ENCODE data around the gene POU6F1. TPM values are rescaled to one million over a fixed set of nuclear protein-coding genes. Genes with fewer than 3 reads are reported as not detected.
"Not testable (repeated sequence)": the region's sequence is repeated elsewhere in the genome, so short reads cannot be mapped to it uniquely, and the experiment has no call there.

The POU6F1 gene
- total and polyA plus RNA-seq, 11 donors: 4.6 to 14.0 (median 6.8) TPM

DNA sequence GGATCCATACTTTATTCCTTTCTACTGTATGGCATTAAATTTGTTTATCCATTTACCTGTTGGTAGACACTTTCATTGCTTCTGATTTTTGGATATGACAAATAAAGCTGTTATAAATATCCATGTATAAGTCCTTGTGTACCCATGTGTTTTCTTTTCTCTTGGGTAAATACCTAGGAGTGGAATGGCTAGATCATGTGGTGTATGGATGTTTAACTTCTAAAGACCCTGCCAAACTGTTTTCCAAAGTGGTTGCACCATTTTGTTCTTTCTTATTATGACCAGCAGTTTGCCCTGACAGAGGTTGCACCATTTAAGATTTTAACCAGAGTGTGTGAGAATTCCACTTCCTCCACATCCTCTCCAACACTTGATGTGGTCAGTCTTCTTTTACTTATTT lies 14.8 kb upstream of the POU6F1 start:
- intact Hi-C loops (cut with DNase I): loop anchor here in 2 of 10 donors (10.0 kb wide), 2 partner anchors 148 to 188 kb away; partner anchors contain the start of genes CSRNP2 (in 1 of the 2) and LETMD1 (in 1 of the 2)
- no peak overlapping the region for H3K4me3 ChIP-seq
- no peaks in the 10 kb centered on the region for H3K4me1 ChIP-seq
- H3K36me3 ChIP-seq: no peaks in the 10 kb centered on the region
- H3K27me3 ChIP-seq: no peaks in the 10 kb centered on the region
- no peaks in the 10 kb centered on the region for H3K9me3 ChIP-seq
- ATAC-seq (no peak), DNase-seq (no peak)
- no peak overlapping the region for H3K27ac ChIP-seq
- TF ChIP-seq CTCF (IDR thresholded peaks at IDR 0.05) (no peak), POLR2A (IDR thresholded peaks at IDR 0.05) (no peak)

GRCh38 chr12:51229116-51229809 lies 11.4 kb upstream of the POU6F1 start:
- TF ChIP-seq POLR2A (IDR thresholded peaks at IDR 0.05) (no peak), CTCF (IDR thresholded peaks at IDR 0.05) (no peak)
- Histone ChIP-seq H3K36me3 (no peaks in the 10 kb centered on the region), H3K27me3 (no peaks in the 10 kb centered on the region), H3K9me3 (no peaks in the 10 kb centered on the region), H3K4me1 (no peaks in the 10 kb centered on the region), H3K27ac (no peak overlapping the region), H3K4me3 (no peak overlapping the region)
- WGBS, 4 donors: 88 to 97% (median 96%) methylated on average over 7 of the region's 7 CpGs
- ATAC-seq (no peak), DNase-seq (no peak)
- intact Hi-C loops (cut with DNase I): no loop called here

GRCh38 chr12:51227962-51228361 lies 10.1 kb upstream of the POU6F1 start:
- Histone ChIP-seq H3K36me3 (no peaks in the 10 kb centered on the region), H3K4me3 (no peak overlapping the region), H3K27ac (no peak overlapping the region), H3K27me3 (no peaks in the 10 kb centered on the region), H3K4me1 (no peaks in the 10 kb centered on the region), H3K9me3 (no peaks in the 10 kb centered on the region)
- ATAC-seq (no peak), DNase-seq (no peak)
- TF ChIP-seq CTCF (IDR thresholded peaks at IDR 0.05) (no peak), POLR2A (IDR thresholded peaks at IDR 0.05) (no peak)
- intact Hi-C loops (cut with DNase I): no loop called here
- WGBS, 4 donors: 96 to 100% (median 99%) methylated on average over 1 of the region's 1 CpG

- H3K9me3 ChIP-seq; ATAC-seq; H3K27me3 ChIP-seq; intact Hi-C loops (cut with DNase I); H3K4me3 ChIP-seq; H3K36me3 ChIP-seq; H3K27ac ChIP-seq; H3K4me1 ChIP-seq; DNase-seq: not testable (repeated sequence)
- 86 to 94% (median 91%) methylated on average over 5 of the region's 5 CpGs for WGBS, 4 donors
Observed at GRCh38 chr12:51227112-51227511, 9.2 kb upstream of the POU6F1 start.

DNA sequence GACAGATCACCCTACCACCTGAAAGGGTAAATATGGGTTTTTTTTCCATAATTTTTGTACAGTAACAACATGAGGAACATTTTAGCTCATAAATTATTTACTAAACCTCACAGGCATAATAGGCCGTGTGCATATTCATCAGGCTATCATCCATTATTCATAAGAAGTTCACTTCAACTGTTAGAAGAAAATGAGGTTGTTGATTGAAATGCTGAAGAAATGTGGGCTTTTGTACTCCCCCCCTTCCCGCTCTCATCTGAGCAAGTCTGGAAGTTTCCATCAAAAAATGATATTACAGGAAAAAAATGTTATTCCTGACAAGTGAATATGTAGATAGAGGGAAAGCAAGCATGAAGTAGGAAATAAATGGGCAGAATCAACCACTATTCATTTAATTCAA lies 7.9 kb upstream of the POU6F1 start:
- intact Hi-C loops (cut with DNase I): no loop called here
- Histone ChIP-seq H3K4me3 (no peak overlapping the region), H3K9me3 (no peaks in the 10 kb centered on the region), H3K4me1 (no peaks in the 10 kb centered on the region), H3K27me3 (no peaks in the 10 kb centered on the region), H3K27ac (no peak overlapping the region), H3K36me3 (no peaks in the 10 kb centered on the region)
- ATAC-seq (no peak), DNase-seq (no peak)
- TF ChIP-seq CTCF (IDR thresholded peaks at IDR 0.05) (no peak), POLR2A (IDR thresholded peaks at IDR 0.05) (no peak)
- 89 to 97% (median 92%) methylated on average over 2 of the region's 2 CpGs for WGBS, 4 donors
